Skeletal muscle satellite cell (primary cell): Measurements from ENCODE around the gene NUP133.
A peak's percentile ranks its signal among the peaks of the same experiment; 100 is the strongest.
"Not testable (repeated sequence)": the region's sequence is repeated elsewhere in the genome, so short reads cannot be mapped to it uniquely, and the experiment has no call there.

Experiments
- H3K27me3 ChIP-seq: 2 replicates; pipeline ENCODE4 v1.7.0; 2013; ENCODE audit warnings: low read length; ENCODE audit not compliant: control insufficient read depth, insufficient read depth
- H3K36me3 ChIP-seq: 2 replicates; pipeline ENCODE4 v1.7.0; 2013; ENCODE audit warnings: mild to moderate bottlenecking, control low read depth, low read length; ENCODE audit not compliant: insufficient read depth
- H3K4me1 ChIP-seq: 2 replicates; pipeline ENCODE4 v1.7.0; 2013; ENCODE audit warnings: low read length; ENCODE audit not compliant: control insufficient read depth, insufficient read depth
- H3K4me2 ChIP-seq: 2 replicates; pipeline ENCODE4 v1.7.0; 2013; ENCODE audit warnings: mild to moderate bottlenecking, low read length
- H3K4me3 ChIP-seq: 2 replicates; pipeline ENCODE4 v1.7.0; 2013; ENCODE audit warnings: low read length
- H3K9ac ChIP-seq: 2 replicates; pipeline ENCODE4 v1.7.0; 2013; ENCODE audit warnings: mild to moderate bottlenecking, low read depth, low read length, moderate library complexity
- H3K9me3 ChIP-seq: replicated peaks from 2 replicates; pipeline ENCODE4 v1.7.0; 2013; ENCODE audit warnings: mild to moderate bottlenecking, control low read depth, low read length

Gene NUP133

GRCh38 chr1:229431284-229432115 lies 76.6 kb downstream of the NUP133 start:
- no peaks in the 10 kb centered on the region for H3K36me3 ChIP-seq
- H3K9ac ChIP-seq = no peak overlapping the region
- no peaks in the 10 kb centered on the region for H3K4me1 ChIP-seq
- H3K4me3 ChIP-seq = no peak overlapping the region
- no peaks in the 10 kb centered on the region for H3K9me3 ChIP-seq
- peaks cover 67% of the 10 kb centered on the region for H3K27me3 ChIP-seq
- peak overlapping the region; percentile 20 for H3K4me2 ChIP-seq

GRCh38 chr1:229430761-229431283 lies 77.3 kb downstream of the NUP133 start:
- Histone ChIP-seq H3K9me3 (no peaks in the 10 kb centered on the region), H3K4me3 (no peak overlapping the region), H3K4me2 (peak overlapping the region; percentile 9), H3K36me3 (no peaks in the 10 kb centered on the region), H3K9ac (no peak overlapping the region), H3K27me3 (peaks cover 72% of the 10 kb centered on the region), H3K4me1 (no peaks in the 10 kb centered on the region)

- Histone ChIP-seq H3K9ac (no peak overlapping the region), H3K4me1 (no peaks in the 10 kb centered on the region), H3K4me3 (no peak overlapping the region), H3K36me3 (no peaks in the 10 kb centered on the region), H3K4me2 (no peak overlapping the region), H3K27me3 (peaks cover 54% of the 10 kb centered on the region), H3K9me3 (no peaks in the 10 kb centered on the region)
These were observed 79.9 kb downstream of the NUP133 start for GRCh38 chr1:229428256-229428655.

GRCh38 chr1:229427572-229427971 lies 80.6 kb downstream of the NUP133 start:
- Histone ChIP-seq H3K4me1 (no peaks in the 10 kb centered on the region), H3K9me3 (no peaks in the 10 kb centered on the region), H3K4me3 (no peak overlapping the region), H3K9ac (no peak overlapping the region), H3K27me3 (peaks cover 48% of the 10 kb centered on the region), H3K36me3 (no peaks in the 10 kb centered on the region), H3K4me2 (no peak overlapping the region)

GRCh38 chr1:229425564-229426159 lies 82.5 kb downstream of the NUP133 start:
- Histone ChIP-seq H3K9ac (no peak overlapping the region), H3K4me3 (no peak overlapping the region), H3K36me3 (no peaks in the 10 kb centered on the region), H3K9me3 (no peaks in the 10 kb centered on the region), H3K27me3 (peaks cover 31% of the 10 kb centered on the region), H3K4me2 (no peak overlapping the region), H3K4me1 (no peaks in the 10 kb centered on the region)

GRCh38 chr1:229420765-229421164 lies 87.4 kb downstream of the NUP133 start:
- Histone ChIP-seq H3K4me2 (no peak overlapping the region), H3K4me3 (no peak overlapping the region), H3K9ac (no peak overlapping the region), H3K4me1 (peaks cover 3% of the 10 kb centered on the region), H3K9me3 (no peaks in the 10 kb centered on the region), H3K36me3 (no peaks in the 10 kb centered on the region), H3K27me3 (peaks cover 6% of the 10 kb centered on the region)

- no peak overlapping the region for H3K4me2 ChIP-seq
These were observed 87.9 kb downstream of the NUP133 start for GRCh38 chr1:229420224-229420623.

GRCh38 chr1:229418586-229418985 lies 89.6 kb downstream of the NUP133 start:
- H3K36me3 ChIP-seq, H3K4me1 ChIP-seq, H3K4me3 ChIP-seq, H3K9me3 ChIP-seq, H3K27me3 ChIP-seq, H3K4me2 ChIP-seq, H3K9ac ChIP-seq: not testable (repeated sequence)

More at GRCh38 chr1:229420224-229420623, 87.9 kb downstream of the NUP133 start:
- Histone ChIP-seq H3K36me3 (no peaks in the 10 kb centered on the region), H3K4me1 (peaks cover 3% of the 10 kb centered on the region), H3K27me3 (peaks cover 4% of the 10 kb centered on the region), H3K4me3 (no peak overlapping the region), H3K9ac (no peak overlapping the region), H3K9me3 (no peaks in the 10 kb centered on the region)

GRCh38 chr1:229412810-229413209 lies 95.3 kb downstream of the NUP133 start:
- peaks cover 32% of the 10 kb centered on the region for H3K4me1 ChIP-seq
- not testable (repeated sequence) for H3K4me3 ChIP-seq, H3K9me3 ChIP-seq, H3K9ac ChIP-seq, H3K27me3 ChIP-seq, H3K4me2 ChIP-seq, H3K36me3 ChIP-seq

- Histone ChIP-seq H3K9ac (no peak overlapping the region), H3K36me3 (no peaks in the 10 kb centered on the region), H3K4me3 (no peak overlapping the region), H3K9me3 (no peaks in the 10 kb centered on the region), H3K4me1 (peaks cover 32% of the 10 kb centered on the region), H3K4me2 (no peak overlapping the region), H3K27me3 (peaks cover 6% of the 10 kb centered on the region)
These were observed 96.1 kb downstream of the NUP133 start for GRCh38 chr1:229412056-229412455.

GRCh38 chr1:229411434-229412055 lies 96.6 kb downstream of the NUP133 start:
- Histone ChIP-seq H3K4me2 (no peak overlapping the region), H3K36me3 (no peaks in the 10 kb centered on the region), H3K9ac (no peak overlapping the region), H3K9me3 (no peaks in the 10 kb centered on the region), H3K4me1 (peaks cover 32% of the 10 kb centered on the region), H3K27me3 (peaks cover 11% of the 10 kb centered on the region), H3K4me3 (no peak overlapping the region)
